ENCODE results near the gene C1orf21.
A peak's percentile ranks its signal among the peaks of the same experiment; 100 is the strongest.

C1orf21 gene

DNA sequence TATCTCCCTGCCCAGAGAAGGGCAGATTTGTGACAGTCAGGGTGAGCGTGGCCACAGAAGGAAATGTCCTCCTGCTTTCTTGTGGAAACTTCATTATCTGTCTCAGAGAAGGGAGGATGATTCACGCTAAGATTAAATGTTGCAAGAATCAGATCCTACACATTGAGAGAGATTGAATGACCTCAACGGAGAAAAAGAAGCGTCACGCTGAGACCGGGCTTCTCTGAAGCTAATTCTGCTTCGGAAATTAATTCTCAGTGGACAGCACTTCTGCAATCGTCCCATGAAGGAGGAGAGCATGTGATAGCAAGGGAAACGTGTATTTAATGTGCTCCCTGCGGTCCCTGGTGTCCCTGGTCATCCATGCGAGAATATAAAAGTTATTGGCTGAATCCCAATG, 19.8 kb upstream of the C1orf21 start:
- Histone ChIP-seq H3K4me3 (ENCODE audit: low read length) (no peak overlapping the region), H3K4me1 (ENCODE audit: control insufficient read depth, insufficient read depth, low read length) (peaks cover 23% of the 10 kb centered on the region), H3K36me3 (ENCODE audit: insufficient read depth, low read length) (no peaks in the 10 kb centered on the region), H3K9ac (ENCODE audit: low read depth, low read length) (no peak overlapping the region), H3K4me2 (ENCODE audit: low read length) (no peak overlapping the region), H3K9me3 (replicated peaks; ENCODE audit: low read length) (no peaks in the 10 kb centered on the region), H3K27me3 (ENCODE audit: control insufficient read depth, insufficient read depth, low read length) (no peaks in the 10 kb centered on the region)

DNA sequence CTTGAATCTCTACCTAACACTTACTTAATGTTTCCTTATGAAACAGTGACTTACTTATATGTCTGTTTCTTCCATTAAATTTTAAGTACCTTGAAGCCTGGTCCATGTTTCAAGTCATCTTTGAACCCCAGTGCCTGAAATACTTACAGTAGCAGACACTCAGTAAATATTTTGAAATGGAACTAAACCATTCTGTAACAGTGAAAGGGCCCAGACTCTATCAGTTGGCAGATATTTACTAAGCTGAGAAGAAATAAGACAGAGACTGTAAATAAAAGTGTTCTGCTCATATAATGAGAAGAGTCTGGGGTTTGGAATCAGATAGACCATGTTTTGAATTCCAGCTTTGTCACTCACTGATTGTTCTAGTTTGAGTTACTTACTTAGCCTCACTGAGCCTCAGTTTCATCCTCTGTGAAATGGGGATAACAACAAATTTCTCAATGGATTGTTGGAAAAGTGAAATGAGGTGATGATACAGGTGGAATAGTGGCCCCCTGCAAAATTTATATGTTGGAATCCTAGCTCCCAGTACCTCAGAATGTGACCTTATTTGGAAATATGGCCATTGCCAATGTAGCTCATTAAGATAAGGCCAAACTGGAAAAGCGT, 19.3 kb upstream of the C1orf21 start:
- Histone ChIP-seq H3K4me2 (ENCODE audit: low read length) (no peak overlapping the region), H3K9ac (ENCODE audit: low read depth, low read length) (no peak overlapping the region), H3K9me3 (replicated peaks; ENCODE audit: low read length) (no peaks in the 10 kb centered on the region), H3K36me3 (ENCODE audit: insufficient read depth, low read length) (no peaks in the 10 kb centered on the region), H3K4me3 (ENCODE audit: low read length) (no peak overlapping the region), H3K4me1 (ENCODE audit: control insufficient read depth, insufficient read depth, low read length) (peaks cover 19% of the 10 kb centered on the region), H3K27me3 (ENCODE audit: control insufficient read depth, insufficient read depth, low read length) (no peaks in the 10 kb centered on the region)

DNA sequence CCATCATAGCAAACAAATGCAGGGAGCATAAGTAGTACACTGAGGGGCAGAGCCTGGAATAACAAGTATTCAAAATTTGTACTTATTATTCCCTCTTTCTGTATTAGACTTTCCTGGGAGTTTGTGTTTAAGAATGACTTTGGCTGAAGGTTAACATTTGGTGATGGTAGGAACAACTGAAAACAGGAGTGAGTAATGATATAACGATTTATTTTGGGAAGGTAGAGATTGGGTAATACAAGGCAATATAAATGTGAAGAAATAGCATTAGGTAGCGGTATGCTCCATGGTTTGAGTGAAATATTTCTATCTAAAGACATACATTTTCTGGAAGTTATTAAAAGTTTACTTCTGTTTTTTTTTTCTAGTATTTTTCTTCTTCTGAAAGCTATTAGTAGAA, 18.5 kb upstream of the C1orf21 start:
- Histone ChIP-seq H3K36me3 (ENCODE audit: insufficient read depth, low read length) (no peaks in the 10 kb centered on the region), H3K4me1 (ENCODE audit: control insufficient read depth, insufficient read depth, low read length) (peaks cover 12% of the 10 kb centered on the region), H3K27me3 (ENCODE audit: control insufficient read depth, insufficient read depth, low read length) (no peaks in the 10 kb centered on the region), H3K9ac (ENCODE audit: low read depth, low read length) (no peak overlapping the region), H3K4me2 (ENCODE audit: low read length) (no peak overlapping the region), H3K9me3 (replicated peaks; ENCODE audit: low read length) (no peaks in the 10 kb centered on the region), H3K4me3 (ENCODE audit: low read length) (no peak overlapping the region)

DNA sequence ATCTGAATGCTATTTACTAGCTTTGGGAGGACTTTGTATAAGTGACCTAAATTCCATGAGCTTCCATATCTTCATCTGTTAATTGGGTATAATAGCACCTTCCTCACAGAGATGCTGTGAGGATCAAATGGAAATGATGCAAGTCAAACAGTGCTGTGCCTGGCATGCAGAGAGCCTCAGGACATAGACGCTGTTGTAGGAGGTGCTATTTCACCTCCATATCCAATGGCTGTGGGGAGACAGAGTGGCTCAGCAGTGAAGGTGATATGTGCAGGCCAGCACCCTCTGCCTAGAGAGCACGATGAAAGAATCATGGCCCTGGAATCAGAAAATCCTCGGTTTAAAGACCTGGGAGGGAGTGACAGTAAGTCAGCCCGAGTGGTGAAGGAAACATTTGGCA, 16.0 kb upstream of the C1orf21 start:
- H3K9me3 ChIP-seq (replicated peaks; ENCODE audit: low read length): no peaks in the 10 kb centered on the region
- no peaks in the 10 kb centered on the region for H3K27me3 ChIP-seq (ENCODE audit: control insufficient read depth, insufficient read depth, low read length)
- H3K9ac ChIP-seq (ENCODE audit: low read depth, low read length): no peak overlapping the region
- no peaks in the 10 kb centered on the region for H3K36me3 ChIP-seq (ENCODE audit: insufficient read depth, low read length)
- H3K4me2 ChIP-seq (ENCODE audit: low read length): no peak overlapping the region
- H3K4me1 ChIP-seq (ENCODE audit: control insufficient read depth, insufficient read depth, low read length): peaks cover 7% of the 10 kb centered on the region
- H3K4me3 ChIP-seq (ENCODE audit: low read length): no peak overlapping the region

DNA sequence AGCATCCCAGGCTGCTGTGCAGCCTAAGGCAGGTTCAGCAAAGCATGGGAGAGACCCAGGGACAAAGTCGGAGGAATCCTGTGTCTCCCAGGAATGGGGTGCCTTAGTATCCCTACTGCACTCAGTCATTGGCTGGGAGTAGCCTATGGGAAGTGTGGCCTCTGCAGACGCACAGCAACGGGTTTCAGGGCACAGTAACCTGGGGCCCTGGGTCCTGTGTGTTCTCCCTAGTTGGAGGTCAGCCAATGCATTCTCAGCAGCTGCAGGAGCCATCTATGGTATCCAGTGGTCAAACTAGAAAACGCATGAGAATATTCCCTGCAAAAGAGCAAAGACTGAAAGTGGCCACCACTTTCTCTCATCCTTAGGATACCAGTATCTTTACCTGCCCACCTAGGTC, 13.7 kb upstream of the C1orf21 start:
- no peaks in the 10 kb centered on the region for H3K36me3 ChIP-seq (ENCODE audit: insufficient read depth, low read length)
- H3K27me3 ChIP-seq (ENCODE audit: control insufficient read depth, insufficient read depth, low read length): no peaks in the 10 kb centered on the region
- no peak overlapping the region for H3K4me2 ChIP-seq (ENCODE audit: low read length)
- H3K4me1 ChIP-seq (ENCODE audit: control insufficient read depth, insufficient read depth, low read length): peaks cover 3% of the 10 kb centered on the region
- no peaks in the 10 kb centered on the region for H3K9me3 ChIP-seq (replicated peaks; ENCODE audit: low read length)
- H3K4me3 ChIP-seq (ENCODE audit: low read length): no peak overlapping the region
- no peak overlapping the region for H3K9ac ChIP-seq (ENCODE audit: low read depth, low read length)

DNA sequence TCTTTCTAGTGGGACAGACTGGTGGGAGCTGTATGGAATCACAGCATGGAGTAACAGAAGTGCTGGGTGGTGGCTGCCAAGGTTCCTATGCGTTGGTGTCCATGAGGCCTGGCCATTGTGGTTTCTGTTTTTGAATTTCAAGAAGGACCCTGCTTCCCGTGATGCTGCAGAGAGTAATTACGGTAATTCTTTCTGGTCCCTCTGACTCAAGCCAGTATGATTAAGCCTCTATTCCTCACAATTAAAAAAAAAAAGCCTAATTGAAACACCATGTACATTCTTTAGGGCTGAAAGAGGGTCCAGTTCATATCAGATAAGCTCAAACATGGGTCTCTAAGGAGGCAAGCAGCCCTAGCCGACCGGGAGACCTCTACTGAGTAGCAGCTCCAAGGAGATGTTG, 10.5 kb upstream of the C1orf21 start:
- H3K4me1 ChIP-seq (ENCODE audit: control insufficient read depth, insufficient read depth, low read length): no peaks in the 10 kb centered on the region
- no peaks in the 10 kb centered on the region for H3K36me3 ChIP-seq (ENCODE audit: insufficient read depth, low read length)
- no peak overlapping the region for H3K9ac ChIP-seq (ENCODE audit: low read depth, low read length)
- H3K27me3 ChIP-seq (ENCODE audit: control insufficient read depth, insufficient read depth, low read length): no peaks in the 10 kb centered on the region
- H3K4me3 ChIP-seq (ENCODE audit: low read length): no peak overlapping the region
- H3K4me2 ChIP-seq (ENCODE audit: low read length): no peak overlapping the region
- H3K9me3 ChIP-seq (replicated peaks; ENCODE audit: low read length): no peaks in the 10 kb centered on the region

DNA sequence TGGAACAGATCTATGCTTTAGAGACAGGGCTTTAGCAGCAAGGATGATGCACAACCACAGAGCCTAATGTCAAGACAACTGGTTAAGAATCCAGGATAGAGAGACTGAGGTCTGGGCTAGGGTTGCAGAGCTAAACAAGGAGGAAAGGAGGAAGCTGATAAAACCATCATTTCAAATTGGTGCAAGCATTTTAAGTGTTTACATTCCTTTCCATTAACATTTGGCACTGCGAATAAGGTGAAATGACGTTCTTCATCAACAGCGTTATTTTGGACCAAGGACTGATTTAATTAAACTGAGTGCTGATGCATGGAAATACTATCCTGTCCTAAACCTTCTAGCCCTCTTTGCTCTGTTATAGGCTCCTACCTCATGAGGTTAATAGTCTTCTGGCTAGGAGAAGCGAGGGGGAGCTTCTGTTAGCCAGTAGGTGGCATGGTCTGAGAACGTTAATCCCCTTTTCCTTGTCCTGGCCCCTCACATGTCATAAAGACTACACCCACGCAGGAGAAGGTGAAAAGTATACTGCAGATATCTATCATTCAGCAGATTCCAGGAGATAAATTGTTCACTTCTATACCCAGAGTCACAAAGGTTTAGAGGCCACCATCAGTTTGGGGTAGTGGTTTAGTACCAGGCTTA, 7.6 kb upstream of the C1orf21 start:
- no peaks in the 10 kb centered on the region for H3K4me1 ChIP-seq (ENCODE audit: control insufficient read depth, insufficient read depth, low read length)
- H3K9me3 ChIP-seq (replicated peaks; ENCODE audit: low read length): no peaks in the 10 kb centered on the region
- H3K27me3 ChIP-seq (ENCODE audit: control insufficient read depth, insufficient read depth, low read length): no peaks in the 10 kb centered on the region
- no peak overlapping the region for H3K4me3 ChIP-seq (ENCODE audit: low read length)
- no peaks in the 10 kb centered on the region for H3K36me3 ChIP-seq (ENCODE audit: insufficient read depth, low read length)
- H3K9ac ChIP-seq (ENCODE audit: low read depth, low read length): no peak overlapping the region
- H3K4me2 ChIP-seq (ENCODE audit: low read length): no peak overlapping the region

DNA sequence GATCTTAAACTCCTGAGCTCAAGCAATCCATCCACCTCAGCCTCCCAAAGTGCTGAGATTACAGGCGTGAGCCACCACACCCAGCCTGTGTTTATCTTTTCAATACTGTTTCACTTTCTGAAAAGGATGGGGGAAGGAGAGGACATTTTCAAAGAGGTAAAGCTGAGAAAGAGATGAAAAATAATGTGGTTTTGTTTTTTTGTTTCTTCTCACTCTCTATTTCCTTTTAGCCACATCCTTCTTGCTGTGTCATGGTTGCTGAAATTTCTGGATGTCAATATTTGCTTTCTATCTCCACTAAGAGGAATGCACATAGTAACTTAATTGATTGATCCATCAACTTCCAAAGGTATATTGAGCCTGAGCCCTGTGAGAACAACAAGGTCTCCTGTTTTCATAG, 6.4 kb upstream of the C1orf21 start:
- H3K27me3 ChIP-seq (ENCODE audit: control insufficient read depth, insufficient read depth, low read length): no peaks in the 10 kb centered on the region

DNA sequence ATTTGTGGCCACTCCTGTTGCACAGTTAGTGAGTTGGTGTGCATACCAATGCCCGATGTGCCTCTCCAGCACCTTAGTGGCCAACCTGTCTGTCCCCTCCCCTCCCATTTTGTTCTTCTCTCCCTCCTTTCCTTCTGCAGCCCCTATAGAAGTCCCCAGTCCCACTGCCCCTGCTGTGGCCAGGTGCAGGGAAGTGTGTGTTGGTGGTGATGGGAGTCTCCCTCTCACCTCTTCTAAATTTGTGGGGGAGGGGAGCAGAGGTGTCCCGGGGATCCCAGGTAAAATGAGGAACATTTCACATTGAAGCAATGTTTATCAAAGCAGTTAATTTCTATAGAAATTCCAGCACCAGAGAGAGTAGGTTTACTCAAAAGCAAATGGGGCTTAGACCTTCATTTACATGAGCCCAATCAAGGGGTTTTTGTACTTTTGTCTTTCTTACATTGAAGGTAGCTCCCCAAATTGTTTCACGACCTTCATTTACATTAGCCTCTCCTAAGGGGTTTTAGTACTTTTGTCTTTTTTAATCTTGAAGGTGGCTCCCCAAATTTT, 3.0 kb upstream of the C1orf21 start:
- H3K9me3 ChIP-seq (replicated peaks; ENCODE audit: low read length): no peaks in the 10 kb centered on the region
- H3K4me2 ChIP-seq (ENCODE audit: low read length): no peak overlapping the region
- H3K27me3 ChIP-seq (ENCODE audit: control insufficient read depth, insufficient read depth, low read length): no peaks in the 10 kb centered on the region
- no peak overlapping the region for H3K9ac ChIP-seq (ENCODE audit: low read depth, low read length)
- H3K4me1 ChIP-seq (ENCODE audit: control insufficient read depth, insufficient read depth, low read length): peaks cover 9% of the 10 kb centered on the region
- H3K36me3 ChIP-seq (ENCODE audit: insufficient read depth, low read length): no peaks in the 10 kb centered on the region
- no peak overlapping the region for H3K4me3 ChIP-seq (ENCODE audit: low read length)

More for the DNA sequence above, 6.4 kb upstream of the C1orf21 start:
- no peaks in the 10 kb centered on the region for H3K9me3 ChIP-seq (replicated peaks; ENCODE audit: low read length)
- no peaks in the 10 kb centered on the region for H3K4me1 ChIP-seq (ENCODE audit: control insufficient read depth, insufficient read depth, low read length)
- H3K36me3 ChIP-seq (ENCODE audit: insufficient read depth, low read length): no peaks in the 10 kb centered on the region
- no peak overlapping the region for H3K9ac ChIP-seq (ENCODE audit: low read depth, low read length)
- no peak overlapping the region for H3K4me2 ChIP-seq (ENCODE audit: low read length)
- H3K4me3 ChIP-seq (ENCODE audit: low read length): no peak overlapping the region

DNA sequence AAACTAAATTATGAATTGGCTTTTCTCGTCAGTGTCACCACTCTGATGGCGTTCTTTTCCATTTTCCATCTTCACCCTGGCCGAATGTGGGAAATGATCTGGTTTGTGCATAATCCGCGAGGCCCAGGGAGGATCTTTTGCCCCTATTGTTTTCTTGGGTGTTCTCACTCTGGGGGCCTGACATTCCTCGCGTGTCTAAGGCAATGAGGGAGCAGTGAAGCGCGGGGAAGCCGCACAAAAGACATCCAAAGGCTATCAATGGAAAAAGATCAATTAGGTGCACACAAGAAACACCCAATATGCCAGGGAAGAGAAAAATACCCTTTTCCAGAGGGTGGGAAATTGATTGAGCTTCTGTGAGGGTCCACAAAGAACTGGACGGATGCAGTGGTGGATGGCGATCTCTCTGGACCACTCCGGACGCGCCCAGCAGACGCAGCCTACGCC, 941 bp upstream of the C1orf21 start:
- H3K9me3 ChIP-seq (replicated peaks; ENCODE audit: low read length): no peaks in the 10 kb centered on the region
- peak overlapping the region; percentile 86 for H3K9ac ChIP-seq (ENCODE audit: low read depth, low read length)
- peak overlapping the region; percentile 97 for H3K4me2 ChIP-seq (ENCODE audit: low read length)
- peak overlapping the region; percentile 92 for H3K4me3 ChIP-seq (ENCODE audit: low read length)
- no peaks in the 10 kb centered on the region for H3K27me3 ChIP-seq (ENCODE audit: control insufficient read depth, insufficient read depth, low read length)
- no peaks in the 10 kb centered on the region for H3K36me3 ChIP-seq (ENCODE audit: insufficient read depth, low read length)
- peaks cover 11% of the 10 kb centered on the region for H3K4me1 ChIP-seq (ENCODE audit: control insufficient read depth, insufficient read depth, low read length)

DNA sequence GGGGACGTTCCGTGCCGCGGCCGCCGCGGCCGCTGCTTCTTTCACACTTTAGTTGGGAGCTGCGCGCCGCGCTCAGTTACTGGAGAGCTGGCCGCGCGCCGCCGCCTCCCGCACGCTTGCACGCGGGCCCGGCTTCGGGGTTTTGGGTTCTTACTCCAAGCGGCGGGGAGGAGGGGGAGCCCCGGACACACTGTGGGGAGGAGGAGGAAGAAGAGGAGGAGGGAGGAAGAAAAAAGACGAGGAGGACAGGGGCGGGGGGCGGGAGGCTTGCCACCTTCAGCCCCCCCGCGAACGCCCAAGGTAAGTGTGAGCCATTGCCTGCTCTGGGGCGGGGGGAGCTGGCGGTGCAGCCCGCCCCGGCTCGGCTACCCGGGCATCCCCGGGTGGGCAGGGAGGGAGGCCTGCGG, 243 bp downstream of the C1orf21 start:
- H3K4me2 ChIP-seq (ENCODE audit: low read length): peak overlapping the region; percentile 97
- peak overlapping the region; percentile 86 for H3K9ac ChIP-seq (ENCODE audit: low read depth, low read length)
- H3K4me1 ChIP-seq (ENCODE audit: control insufficient read depth, insufficient read depth, low read length): peaks cover 11% of the 10 kb centered on the region
- no peaks in the 10 kb centered on the region for H3K27me3 ChIP-seq (ENCODE audit: control insufficient read depth, insufficient read depth, low read length)
- no peaks in the 10 kb centered on the region for H3K9me3 ChIP-seq (replicated peaks; ENCODE audit: low read length)
- H3K4me3 ChIP-seq (ENCODE audit: low read length): peak overlapping the region; percentile 92
- no peaks in the 10 kb centered on the region for H3K36me3 ChIP-seq (ENCODE audit: insufficient read depth, low read length)

All from skeletal muscle satellite cell (primary cell).